Peyer's patch (tissue), 4 donors: Measurements from ENCODE around the gene FAM120A. TPM values are rescaled to one million over a fixed set of nuclear protein-coding genes. Genes with fewer than 3 reads are reported as not detected.

Experiments
- DNase-seq, 3 donors: peaks; one replicate each; pipeline ENCODE4 v3.0.0-alpha.2; 2017 to 2019
- H3K27ac ChIP-seq, 4 donors: fragments of 200-600 bp; sonication (generic); one replicate each; pipeline ENCODE4 v1.5.1; 2016 to 2019
- H3K27me3 ChIP-seq, 2 donors: fragments of 200-600 bp; sonication (generic); one replicate each; pipeline ENCODE4 v1.5.1; 2019
- H3K36me3 ChIP-seq, 3 donors: fragments of 200-600 bp; sonication (generic); one replicate each; pipeline ENCODE4 v1.5.1; 2016 to 2019
- H3K4me1 ChIP-seq, 4 donors: fragments of 200-600 bp; sonication (generic); one replicate each; pipeline ENCODE4 v1.5.1; 2016 to 2019
- H3K4me3 ChIP-seq, 4 donors: fragments of 200-600 bp; sonication (generic); 1 replicate in 3 of 4; 2 replicates in 1 of 4; pipeline ENCODE4 v1.5.1; 2016 to 2019; ENCODE audit warnings: mild to moderate bottlenecking in 1 of 4
- H3K9me3 ChIP-seq, 4 donors: fragments of 200-600 bp; sonication (generic); one replicate each; pipeline ENCODE4 v1.5.1; 2016 to 2019; ENCODE audit warnings: mild to moderate bottlenecking in 1 of 4
- POLR2A ChIP-seq, 2 donors: fragments of 450-650 bp; IDR thresholded peaks; one replicate each; pipeline ENCODE4 v1.5.1; 2017; ENCODE audit warnings: antibody characterized with exemption in 2 of 2, mild to moderate bottlenecking in 2 of 2, moderate library complexity in 2 of 2
- total RNA-seq, 4 donors: library from RNA; depleted of rRNA; stranded (reverse); fragments of >200 nt; gene quantifications; one replicate each; pipeline ENCODE4 v1.1.0, GENCODE V29; 2016
- TF ChIP-seq, protein P1 (sequence below), 6 experiments: fragments of 450-650 bp in 4 of 6; fragments of 200-600 bp in 2 of 6; sonication (generic) in 1 of 6; IDR thresholded peaks; one replicate each; pipeline ENCODE4 v1.5.1; 2017 to 2019; ENCODE audit warnings: antibody characterized with exemption in 6 of 6, mild to moderate bottlenecking in 3 of 6, moderate library complexity in 1 of 6

FAM120A gene
- total RNA-seq, 4 donors from 2014 or later: 128 to 159 (median 136) TPM

DNA sequence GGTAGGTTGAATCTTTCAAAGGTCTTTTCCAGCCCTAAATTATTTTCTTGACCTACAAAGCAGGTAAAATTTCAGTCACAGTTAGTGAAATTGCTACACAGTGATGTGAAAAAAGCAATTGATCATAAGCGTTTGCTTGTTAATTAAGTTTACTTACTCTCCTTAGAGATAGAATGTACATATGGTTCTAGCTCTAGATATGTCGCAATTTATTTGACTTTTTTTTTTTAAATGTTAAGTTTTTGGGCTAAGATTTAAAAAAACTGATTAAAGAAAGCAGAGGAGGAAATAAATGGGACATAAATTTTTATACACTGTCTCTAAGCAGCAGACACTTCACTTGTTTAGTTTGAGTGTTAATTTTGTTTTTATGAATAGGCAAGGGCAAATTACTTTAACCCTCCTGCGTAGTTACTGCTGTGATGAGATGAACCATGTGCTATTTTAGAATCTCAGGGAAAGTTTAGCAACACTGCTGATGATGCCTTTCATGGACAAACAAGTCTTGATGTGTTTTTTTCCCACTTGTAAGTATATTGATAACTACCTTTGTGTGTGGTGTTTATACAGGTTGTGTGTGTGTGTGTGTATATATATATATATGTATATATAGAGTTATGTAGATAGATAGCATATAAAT, 40.2 kb downstream of the FAM120A start:
- peaks cover 0 to 16% (median 0%) of the 10 kb centered on the region in 3 donors for H3K36me3 ChIP-seq
- no peak for TF ChIP-seq POLR2A (IDR thresholded peaks at IDR 0.05)
- TF ChIP-seq, protein P1, sequence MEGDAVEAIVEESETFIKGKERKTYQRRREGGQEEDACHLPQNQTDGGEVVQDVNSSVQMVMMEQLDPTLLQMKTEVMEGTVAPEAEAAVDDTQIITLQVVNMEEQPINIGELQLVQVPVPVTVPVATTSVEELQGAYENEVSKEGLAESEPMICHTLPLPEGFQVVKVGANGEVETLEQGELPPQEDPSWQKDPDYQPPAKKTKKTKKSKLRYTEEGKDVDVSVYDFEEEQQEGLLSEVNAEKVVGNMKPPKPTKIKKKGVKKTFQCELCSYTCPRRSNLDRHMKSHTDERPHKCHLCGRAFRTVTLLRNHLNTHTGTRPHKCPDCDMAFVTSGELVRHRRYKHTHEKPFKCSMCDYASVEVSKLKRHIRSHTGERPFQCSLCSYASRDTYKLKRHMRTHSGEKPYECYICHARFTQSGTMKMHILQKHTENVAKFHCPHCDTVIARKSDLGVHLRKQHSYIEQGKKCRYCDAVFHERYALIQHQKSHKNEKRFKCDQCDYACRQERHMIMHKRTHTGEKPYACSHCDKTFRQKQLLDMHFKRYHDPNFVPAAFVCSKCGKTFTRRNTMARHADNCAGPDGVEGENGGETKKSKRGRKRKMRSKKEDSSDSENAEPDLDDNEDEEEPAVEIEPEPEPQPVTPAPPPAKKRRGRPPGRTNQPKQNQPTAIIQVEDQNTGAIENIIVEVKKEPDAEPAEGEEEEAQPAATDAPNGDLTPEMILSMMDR (IDR thresholded peaks at IDR 0.05): no peak
- H3K4me3 ChIP-seq: no peak overlapping the region
- no peaks in the 10 kb centered on the region for H3K27me3 ChIP-seq
- no peaks in the 10 kb centered on the region for H3K9me3 ChIP-seq
- H3K4me1 ChIP-seq: no peaks in the 10 kb centered on the region
- no peak for DNase-seq
- no peak overlapping the region for H3K27ac ChIP-seq

DNA sequence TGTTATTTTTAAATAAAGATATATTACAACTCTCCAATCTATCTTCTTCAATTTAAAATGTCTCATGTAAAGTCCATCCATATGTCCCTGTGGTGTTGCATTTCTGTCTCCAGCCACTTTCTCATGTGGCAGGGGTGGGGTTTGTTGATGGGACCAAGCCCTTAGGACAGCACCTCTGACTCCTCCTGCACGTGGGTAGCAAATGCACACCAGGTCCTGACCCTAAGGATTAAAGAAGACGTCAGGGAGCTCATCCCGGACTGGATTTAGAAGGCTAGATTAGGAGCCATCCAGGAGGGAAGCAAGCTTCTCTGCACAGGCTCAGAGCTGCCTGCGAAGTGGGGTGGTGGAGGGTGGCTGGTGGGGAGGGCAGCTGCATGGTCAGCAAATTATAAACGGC, 40.8 kb downstream of the FAM120A start:
- Histone ChIP-seq H3K9me3 (no peaks in the 10 kb centered on the region), H3K4me3 (no peak overlapping the region), H3K27me3 (no peaks in the 10 kb centered on the region), H3K36me3 (peaks cover 0 to 22% (median 0%) of the 10 kb centered on the region in 3 donors), H3K4me1 (no peaks in the 10 kb centered on the region), H3K27ac (no peak overlapping the region)
- TF ChIP-seq, protein P1 (IDR thresholded peaks at IDR 0.05): no peak
- TF ChIP-seq POLR2A (IDR thresholded peaks at IDR 0.05): no peak
- no peak for DNase-seq

DNA sequence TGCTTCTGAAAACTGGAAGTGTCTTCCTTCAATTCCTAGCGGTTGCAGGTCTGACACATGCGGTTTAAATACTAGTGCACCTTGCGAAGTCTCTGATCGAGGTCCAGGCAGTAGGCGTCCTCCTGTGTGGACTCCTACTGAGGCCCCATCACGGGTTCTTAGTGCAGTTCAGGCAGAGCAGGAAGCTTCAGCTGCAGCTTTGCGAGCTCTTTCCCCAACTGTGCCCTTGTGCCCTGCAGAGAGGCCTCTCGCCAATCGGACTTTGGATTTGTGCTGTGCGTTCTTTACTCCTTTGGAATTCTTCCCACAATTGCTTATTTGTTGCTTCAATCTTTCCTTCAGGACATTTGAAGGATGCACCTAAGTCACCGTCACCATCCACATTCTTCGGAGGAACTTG, 42.5 kb downstream of the FAM120A start:
- Histone ChIP-seq H3K4me1 (no peaks in the 10 kb centered on the region), H3K9me3 (no peaks in the 10 kb centered on the region), H3K36me3 (peaks cover 0 to 38% (median 0%) of the 10 kb centered on the region in 3 donors), H3K27ac (no peak overlapping the region), H3K4me3 (no peak overlapping the region), H3K27me3 (no peaks in the 10 kb centered on the region)
- DNase-seq: peak in 1 of 3 donors; percentile 71
- no peak for TF ChIP-seq POLR2A (IDR thresholded peaks at IDR 0.05)
- TF ChIP-seq, protein P1 (IDR thresholded peaks at IDR 0.05): no peak

DNA sequence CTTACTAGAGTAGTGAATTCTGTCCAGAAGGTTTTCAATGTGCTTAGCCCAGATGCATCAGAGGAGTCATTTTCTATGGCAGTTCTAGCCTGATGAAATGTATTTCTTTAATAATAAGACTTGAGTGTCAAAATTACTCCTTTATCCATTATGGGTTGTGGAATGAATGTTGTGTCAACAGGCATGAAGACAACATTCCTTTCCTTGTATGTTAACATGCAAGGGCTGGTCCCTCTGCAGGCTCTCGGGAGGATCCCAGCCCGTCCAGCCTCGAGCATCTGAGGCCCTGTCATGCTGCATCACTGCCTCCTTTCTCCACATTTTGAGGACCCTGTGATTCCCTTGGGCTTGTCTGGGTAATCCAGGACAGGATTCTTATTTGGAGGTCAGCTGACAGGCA, 44.8 kb downstream of the FAM120A start:
- H3K27me3 ChIP-seq: no peaks in the 10 kb centered on the region
- DNase-seq: no peak
- no peaks in the 10 kb centered on the region for H3K9me3 ChIP-seq
- H3K4me1 ChIP-seq: peaks cover 0 to 3% (median 0%) of the 10 kb centered on the region in 4 donors
- no peak for TF ChIP-seq POLR2A (IDR thresholded peaks at IDR 0.05)
- TF ChIP-seq, protein P1 (IDR thresholded peaks at IDR 0.05): no peak
- H3K36me3 ChIP-seq: peaks cover 0 to 52% (median 0%) of the 10 kb centered on the region in 3 donors
- no peak overlapping the region for H3K4me3 ChIP-seq
- H3K27ac ChIP-seq: no peak overlapping the region

DNA sequence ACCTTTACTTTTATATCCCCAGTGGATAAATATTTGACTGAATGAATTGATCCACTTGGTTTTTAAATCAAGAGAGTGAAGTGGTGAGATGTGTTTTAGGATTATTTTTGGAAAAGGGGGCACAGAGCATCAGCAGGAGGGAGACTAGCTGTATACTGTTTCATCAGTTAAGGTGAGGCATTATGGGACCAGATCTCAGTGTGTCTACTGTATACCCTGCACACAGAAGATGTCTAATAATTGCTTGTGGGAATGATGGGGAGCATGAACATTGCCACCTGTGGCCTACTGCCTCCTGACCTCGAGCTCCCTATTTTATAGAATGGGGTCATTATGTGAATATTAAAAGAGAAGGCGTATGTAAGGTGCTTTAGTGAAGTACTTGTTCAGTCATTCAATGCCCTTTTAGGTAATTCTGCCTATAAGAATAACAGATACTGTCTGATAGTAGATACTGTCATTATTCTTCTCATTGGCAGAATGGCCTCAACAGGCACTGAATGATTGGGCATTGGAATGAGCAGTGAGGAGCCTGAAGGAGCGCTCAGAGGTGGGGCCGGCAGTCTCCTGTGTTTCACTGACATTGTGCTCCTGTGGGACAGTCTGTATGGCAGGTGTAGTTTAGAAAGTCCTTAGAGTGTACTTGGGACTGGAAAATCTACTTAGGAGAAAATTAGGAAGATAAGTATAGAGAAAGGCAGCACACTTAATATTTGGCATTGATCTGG, 49.2 kb downstream of the FAM120A start:
- H3K36me3 ChIP-seq: peaks cover 0 to 52% (median 0%) of the 10 kb centered on the region in 3 donors
- no peaks in the 10 kb centered on the region for H3K27me3 ChIP-seq
- TF ChIP-seq POLR2A (IDR thresholded peaks at IDR 0.05): no peak
- TF ChIP-seq, protein P1 (IDR thresholded peaks at IDR 0.05): no peak
- H3K4me3 ChIP-seq: peak overlapping the region in 2 of 4 donors; percentile 24 to 28
- H3K4me1 ChIP-seq: peaks cover 0 to 13% (median 4%) of the 10 kb centered on the region in 4 donors
- peak overlapping the region; percentile 19 to 39 (median 33) for H3K27ac ChIP-seq
- no peaks in the 10 kb centered on the region for H3K9me3 ChIP-seq
- no peak for DNase-seq
